ENCODE data around the gene LTN1.
"Not testable (repeated sequence)": the region's sequence is repeated elsewhere in the genome, so short reads cannot be mapped to it uniquely, and the experiment has no call there.

LTN1 gene

GRCh38 chr21:28992526-28993292 is at the start of gene LTN1:
TSS of gene LTN1 (minus strand) at chr21:28992877. CDS start at chr21:28992805, 72 bp downstream.
- DNase-seq (ENCODE audit: low read depth) = peak; percentile 98

GRCh38 chr21:29034678-29035077 is 42.0 kb upstream of the LTN1 start:
- no peak for DNase-seq (ENCODE audit: low read depth)

GRCh38 chr21:29033871-29034270 is 41.2 kb upstream of the LTN1 start:
- DNase-seq (ENCODE audit: low read depth) = no peak

GRCh38 chr21:29033301-29033700 is 40.6 kb upstream of the LTN1 start:
- DNase-seq (ENCODE audit: low read depth) = no peak

GRCh38 chr21:29030909-29031308 is 38.2 kb upstream of the LTN1 start:
- no peak for DNase-seq (ENCODE audit: low read depth)

- no peak for DNase-seq (ENCODE audit: low read depth)
Measured at GRCh38 chr21:29029524-29029923, 36.8 kb upstream of the LTN1 start.

- DNase-seq (ENCODE audit: low read depth) = no peak
Measured at GRCh38 chr21:29025328-29025713, 32.6 kb upstream of the LTN1 start.

- peak; percentile 87 for DNase-seq (ENCODE audit: low read depth)
Measured at GRCh38 chr21:29024474-29025327, 32.0 kb upstream of the LTN1 start, which contains the start of gene USP16. TSS of gene USP16 (plus strand) at chr21:29024668. CDS start at chr21:29027914, 3,246 bp downstream.

- DNase-seq (ENCODE audit: low read depth) = no peak
Measured at GRCh38 chr21:29022166-29022565, 29.5 kb upstream of the LTN1 start.

- DNase-seq (ENCODE audit: low read depth) = no peak
Measured at GRCh38 chr21:29018540-29018939, 25.9 kb upstream of the LTN1 start.

- no peak for DNase-seq (ENCODE audit: low read depth)
Measured at GRCh38 chr21:29017639-29018237, 25.1 kb upstream of the LTN1 start.

GRCh38 chr21:29011236-29011635 is 18.6 kb upstream of the LTN1 start:
- not testable (repeated sequence) for DNase-seq (ENCODE audit: low read depth)

GRCh38 chr21:29008367-29008766 is 15.7 kb upstream of the LTN1 start:
- DNase-seq (ENCODE audit: low read depth) = no peak

- no peak for DNase-seq (ENCODE audit: low read depth)
Measured at GRCh38 chr21:29007810-29008209, 15.1 kb upstream of the LTN1 start.

- DNase-seq (ENCODE audit: low read depth) = no peak
Measured at GRCh38 chr21:29007135-29007534, 14.5 kb upstream of the LTN1 start.

GRCh38 chr21:29005696-29006095 is 13.0 kb upstream of the LTN1 start:
- no peak for DNase-seq (ENCODE audit: low read depth)

GRCh38 chr21:29002442-29003144 is 9.9 kb upstream of the LTN1 start:
- DNase-seq (ENCODE audit: low read depth) = peak; percentile 90

- DNase-seq (ENCODE audit: low read depth) = no peak
Measured at GRCh38 chr21:28993293-28993629, 584 bp upstream of the LTN1 start.

GRCh38 chr21:28991861-28992525 is 684 bp downstream of the LTN1 start:
- no peak for DNase-seq (ENCODE audit: low read depth)

- not testable (repeated sequence) for DNase-seq (ENCODE audit: low read depth)
Measured at GRCh38 chr21:28988146-28988545, 4.5 kb downstream of the LTN1 start.

GRCh38 chr21:28986677-28987076 is 6.0 kb downstream of the LTN1 start:
- no peak for DNase-seq (ENCODE audit: low read depth)

- DNase-seq (ENCODE audit: low read depth) = no peak
Measured at GRCh38 chr21:28982637-28983036, 10.0 kb downstream of the LTN1 start.
